GM13976 (cell line): ENCODE data around the gene CUX1.

Source experiments
- DNase-seq: peaks from one replicate; pipeline ENCODE4 v3.0.0; 2012; ENCODE audit warnings: low spot score
- in situ Hi-C: fragments of 300-500 bp; cut with MboI; formaldehyde crosslinking; loops from one replicate; pipeline ENCODE4 v1.12.0; 2022; ENCODE audit warnings: low sequenced_read_pairs, mixed read lengths, inconsistent platforms; ENCODE audit not compliant: unreplicated experiment
- TF ChIP-seq, protein P1 (sequence below): IDR thresholded peaks from 2 replicates; pipeline ENCODE4 v1.5.1; 2012; ENCODE audit warnings: borderline replicate concordance, mild to moderate bottlenecking; ENCODE audit not compliant: insufficient read depth; ENCODE audit errors: extremely low read depth, missing control alignments, control extremely low read depth

The CUX1 gene

DNA sequence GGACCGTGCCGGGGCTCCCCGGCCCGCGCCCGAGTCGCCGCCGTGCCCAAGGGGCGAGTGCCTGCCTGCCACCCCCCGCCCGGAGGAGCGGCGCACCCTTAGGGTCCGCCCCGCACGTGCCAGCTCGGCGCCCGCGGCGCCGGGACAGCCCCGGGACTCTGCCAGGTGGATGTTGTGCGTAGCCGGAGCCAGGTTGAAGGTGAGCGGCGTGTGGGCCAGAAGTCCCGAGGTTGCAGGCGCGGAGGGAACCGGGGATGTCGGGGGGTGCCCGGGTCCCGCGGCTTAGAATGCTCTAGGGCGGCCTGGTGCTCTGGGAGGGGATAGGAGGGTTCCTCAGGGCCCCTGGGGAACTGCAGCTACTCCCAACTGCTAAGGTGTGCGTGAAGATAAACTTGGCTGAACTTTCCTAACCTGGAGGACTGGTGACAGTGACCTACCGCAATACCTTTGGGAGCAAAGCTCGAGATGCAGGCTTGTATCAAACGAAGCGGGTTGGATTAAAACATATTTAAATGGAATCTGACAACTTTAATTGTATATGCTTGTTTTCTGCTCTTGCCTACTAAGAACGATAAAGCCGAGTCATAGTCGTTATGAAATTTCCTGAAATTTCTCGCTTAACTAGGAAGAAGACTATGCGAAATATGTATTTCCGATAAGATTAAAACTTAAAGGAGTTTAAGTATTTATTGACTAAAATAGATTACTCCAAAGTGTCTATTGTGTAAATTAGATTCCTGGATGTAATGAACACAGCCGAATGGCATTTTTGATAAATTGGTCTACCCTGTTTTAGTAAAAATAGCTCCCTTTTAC is at the start of gene CUX1:
CUX1 (plus strand) TSS at position 156 of the 816 bp plus-strand sequence; CDS start at position 170, 14 bp downstream.
- in situ Hi-C loops: loop anchor here (10.0 kb wide), 1 partner anchor 417 kb away; no protein-coding TSS in a partner anchor
- TF ChIP-seq, protein P1, sequence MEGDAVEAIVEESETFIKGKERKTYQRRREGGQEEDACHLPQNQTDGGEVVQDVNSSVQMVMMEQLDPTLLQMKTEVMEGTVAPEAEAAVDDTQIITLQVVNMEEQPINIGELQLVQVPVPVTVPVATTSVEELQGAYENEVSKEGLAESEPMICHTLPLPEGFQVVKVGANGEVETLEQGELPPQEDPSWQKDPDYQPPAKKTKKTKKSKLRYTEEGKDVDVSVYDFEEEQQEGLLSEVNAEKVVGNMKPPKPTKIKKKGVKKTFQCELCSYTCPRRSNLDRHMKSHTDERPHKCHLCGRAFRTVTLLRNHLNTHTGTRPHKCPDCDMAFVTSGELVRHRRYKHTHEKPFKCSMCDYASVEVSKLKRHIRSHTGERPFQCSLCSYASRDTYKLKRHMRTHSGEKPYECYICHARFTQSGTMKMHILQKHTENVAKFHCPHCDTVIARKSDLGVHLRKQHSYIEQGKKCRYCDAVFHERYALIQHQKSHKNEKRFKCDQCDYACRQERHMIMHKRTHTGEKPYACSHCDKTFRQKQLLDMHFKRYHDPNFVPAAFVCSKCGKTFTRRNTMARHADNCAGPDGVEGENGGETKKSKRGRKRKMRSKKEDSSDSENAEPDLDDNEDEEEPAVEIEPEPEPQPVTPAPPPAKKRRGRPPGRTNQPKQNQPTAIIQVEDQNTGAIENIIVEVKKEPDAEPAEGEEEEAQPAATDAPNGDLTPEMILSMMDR: no peak
- no peak for DNase-seq

GRCh38 chr7:101768280-101768679 is 49.1 kb upstream of the CUX1 start:
- in situ Hi-C loops: no loop called here
- DNase-seq: no peak
- TF ChIP-seq, protein P1: no peak

GRCh38 chr7:101770466-101770865 is 47.0 kb upstream of the CUX1 start:
- in situ Hi-C loops: no loop called here
- DNase-seq: no peak
- TF ChIP-seq, protein P1: no peak

DNA sequence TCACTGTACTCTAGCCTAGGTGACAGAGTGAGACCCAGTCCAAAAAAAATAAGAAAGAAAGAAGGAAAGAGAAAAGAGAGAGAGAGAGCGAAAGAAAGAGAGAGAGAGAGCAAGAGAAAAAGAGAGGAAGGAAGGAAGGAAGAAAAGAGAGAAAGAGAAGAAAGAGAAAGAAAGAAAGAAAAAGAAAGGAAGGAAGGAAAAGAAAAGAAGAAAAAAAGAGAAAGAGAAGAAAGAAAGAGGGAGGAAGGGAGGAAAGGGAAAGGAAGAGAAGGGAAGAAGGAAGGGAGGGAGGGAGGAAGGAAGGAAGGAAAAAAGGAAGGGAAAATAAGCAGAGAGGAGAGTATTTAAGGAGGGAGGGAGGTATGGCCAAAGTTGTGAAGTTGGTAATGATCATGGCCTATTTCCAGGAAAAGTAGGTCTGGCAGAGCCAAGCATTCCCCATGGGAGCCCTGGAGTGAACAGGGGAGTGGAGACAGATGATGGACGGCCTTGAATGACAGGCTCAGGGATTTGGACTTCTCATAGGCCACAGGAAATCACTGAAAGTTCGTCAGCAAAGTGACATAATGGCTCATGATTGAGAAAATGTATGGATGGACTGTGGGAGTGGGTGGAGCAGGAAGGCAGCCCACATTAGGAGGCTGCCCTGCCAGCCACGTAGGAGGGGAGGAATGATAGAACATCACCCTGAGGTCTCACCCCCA is 44.8 kb upstream of the CUX1 start:
- TF ChIP-seq, protein P1: no peak

GRCh38 chr7:101775181-101775580 is 42.2 kb upstream of the CUX1 start:
- DNase-seq: no peak
- TF ChIP-seq, protein P1: no peak
- in situ Hi-C loops: no loop called here

More for the DNA sequence above, 44.8 kb upstream of the CUX1 start:
- in situ Hi-C loops: no loop called here
- DNase-seq: no peak

DNA sequence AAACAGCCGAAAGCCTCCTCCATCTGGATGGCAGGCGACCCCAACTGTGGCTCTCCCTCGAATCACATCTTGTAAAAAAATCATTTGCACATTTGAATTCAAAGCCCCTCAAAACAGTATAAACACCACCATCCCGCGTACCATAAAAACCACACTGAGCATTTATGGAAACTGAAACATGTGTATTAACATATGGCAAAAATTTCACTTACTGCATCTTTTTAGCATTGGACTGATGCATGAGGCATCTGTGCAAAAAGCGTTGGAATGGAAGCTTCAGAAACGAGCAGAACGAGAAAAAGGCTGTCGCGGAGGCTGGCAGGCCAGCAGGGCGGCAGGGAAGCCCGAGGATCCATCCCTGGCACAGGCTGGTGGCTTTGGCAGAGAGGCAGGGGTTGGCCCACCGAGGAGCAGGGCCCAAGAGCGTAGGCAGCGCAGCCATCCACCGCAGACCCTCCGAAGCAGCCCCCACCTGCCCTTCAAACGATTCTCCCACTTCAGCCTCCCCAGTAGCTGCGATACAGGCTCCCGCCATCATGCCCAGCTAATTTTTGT is 39.3 kb upstream of the CUX1 start:
- TF ChIP-seq, protein P1: no peak
- DNase-seq: no peak
- in situ Hi-C loops: no loop called here
